Astrocyte of the spinal cord (primary cell): ENCODE data around the gene PCNP.
"Not testable (repeated sequence)": the region's sequence is repeated elsewhere in the genome, so short reads cannot be mapped to it uniquely, and the experiment has no call there.

Source experiments
- DNase-seq: peaks from one replicate; pipeline ENCODE4 v3.0.0; 2011; ENCODE audit warnings: low read depth, low spot score
- H3K4me3 ChIP-seq: 2 replicates; pipeline ENCODE4 v1.5.1; 2011; ENCODE audit warnings: low read depth, mild to moderate bottlenecking, low read length, moderate library complexity
- CTCF ChIP-seq: IDR thresholded peaks from 2 replicates; pipeline ENCODE4 v1.5.1; 2012; ENCODE audit warnings: low read depth, mild to moderate bottlenecking, low read length, inconsistent platforms
- in situ Hi-C: cut with HindIII; loops from 2 replicates; pipeline ENCODE4 v1.10.0; 2017; ENCODE audit warnings: low sequenced_read_pairs

PCNP gene

DNA sequence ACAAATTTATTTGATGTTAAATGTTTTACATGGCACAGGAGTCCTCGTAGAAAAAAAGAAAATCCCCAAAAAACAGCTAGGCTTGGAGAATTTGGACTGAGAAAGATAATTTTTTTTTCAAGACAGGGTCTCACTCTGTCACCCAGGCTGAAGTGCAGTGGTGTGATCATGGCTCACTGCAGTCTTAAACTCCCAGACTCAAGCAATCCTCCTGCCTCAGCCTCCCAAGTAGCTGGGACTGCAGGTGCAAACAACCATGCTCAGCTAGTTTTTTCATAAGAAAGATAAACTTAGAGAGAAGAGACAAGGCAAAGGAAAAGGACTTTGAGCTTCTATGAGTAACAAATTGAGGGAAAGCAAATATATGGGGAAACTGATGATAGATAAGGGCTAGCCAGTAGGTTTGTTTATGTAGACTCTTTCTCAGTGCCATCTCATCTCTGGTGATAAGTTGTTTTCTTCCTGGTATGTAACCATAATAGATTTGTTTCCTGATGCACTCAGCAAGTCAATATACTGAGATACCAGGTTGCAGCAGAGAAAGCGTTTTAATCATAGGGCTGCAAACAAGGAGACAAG is 25.4 kb upstream of the PCNP start:
- H3K4me3 ChIP-seq, result no peak overlapping the region
- no peak for DNase-seq
- in situ Hi-C loops, result no loop called here
- TF ChIP-seq CTCF, result no peak

GRCh38 chr3:101549473-101549872 is 24.5 kb upstream of the PCNP start:
- no peak for TF ChIP-seq CTCF
- DNase-seq, result no peak
- in situ Hi-C loops, result no loop called here
- H3K4me3 ChIP-seq, result no peak overlapping the region

DNA sequence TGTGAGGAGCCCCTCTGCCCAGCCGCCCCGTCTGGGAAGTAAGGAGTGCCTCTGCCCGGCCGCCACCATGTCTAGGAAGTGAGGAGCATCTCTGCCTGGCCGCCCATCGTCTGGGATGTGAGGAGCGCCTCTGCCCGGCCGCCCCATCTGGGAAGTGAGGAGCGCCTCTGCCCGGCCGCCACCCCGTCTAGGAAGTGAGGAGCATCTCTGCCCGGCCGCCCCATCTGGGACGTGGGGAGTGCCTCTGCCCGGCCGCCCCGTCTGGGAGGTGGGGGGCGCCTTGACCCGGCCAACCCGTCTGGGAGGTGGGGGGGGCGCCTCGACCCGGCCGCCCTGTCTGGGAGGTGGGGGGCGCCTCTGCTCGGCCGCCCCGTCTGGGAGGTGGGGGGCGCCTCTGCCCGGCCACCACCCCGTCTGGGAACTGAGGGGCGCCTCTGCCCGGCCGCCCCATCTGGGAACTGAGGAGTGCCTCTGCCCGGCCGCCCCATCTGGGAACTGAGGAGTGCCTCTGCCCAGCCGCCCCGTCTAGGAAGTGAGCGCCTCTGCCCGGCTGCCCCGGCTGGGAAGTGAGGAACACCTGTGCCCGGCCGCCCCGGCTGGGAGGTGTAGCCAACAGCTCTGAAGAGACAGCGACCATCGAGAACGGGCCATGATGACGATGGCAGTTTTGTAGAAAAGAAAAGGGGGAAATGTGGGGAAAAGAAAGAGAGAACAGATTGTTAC is 22.5 kb upstream of the PCNP start:
- H3K4me3 ChIP-seq, in situ Hi-C loops, DNase-seq: not testable (repeated sequence)

GRCh38 chr3:101553381-101553780 is 20.6 kb upstream of the PCNP start:
- DNase-seq, in situ Hi-C loops: not testable (repeated sequence)

DNA sequence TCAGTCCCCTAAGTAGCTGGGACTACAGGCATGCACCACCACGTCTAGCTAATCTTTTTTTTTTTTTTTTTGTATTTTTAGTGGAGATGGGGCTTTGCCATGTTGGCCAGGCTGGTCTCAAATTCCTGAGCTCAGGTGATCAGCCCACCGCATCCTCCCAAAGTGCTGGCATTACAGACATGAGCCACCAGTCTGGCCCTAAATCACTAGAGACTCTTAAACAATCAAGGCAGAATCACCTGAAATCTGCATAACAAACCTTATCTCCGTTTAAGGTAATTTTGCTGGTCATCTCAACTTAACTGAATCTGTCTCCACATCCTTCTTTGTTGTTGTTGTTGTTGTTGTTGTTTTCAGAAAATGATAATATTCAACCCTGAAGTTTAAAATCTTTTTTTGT is 17.9 kb upstream of the PCNP start:
- in situ Hi-C loops, result no loop called here
- DNase-seq, result no peak
- no peak overlapping the region for H3K4me3 ChIP-seq
- TF ChIP-seq CTCF, result no peak

More at GRCh38 chr3:101553381-101553780, 20.6 kb upstream of the PCNP start:
- H3K4me3 ChIP-seq, result not testable (repeated sequence)

GRCh38 chr3:101561630-101562328 is 12.2 kb upstream of the PCNP start, which contains the start of gene TRMT10C:
Gene TRMT10C (plus strand): TSS chr3:101561868. CDS start chr3:101564782, 2,914 bp downstream.
- peak; percentile 95 for DNase-seq
- no peak for TF ChIP-seq CTCF
- H3K4me3 ChIP-seq, result peak within 1 kb of the TSS; percentile 97
- in situ Hi-C loops, result no loop called here

GRCh38 chr3:101567528-101568317 is 6.3 kb upstream of the PCNP start:
- peak; percentile 71 for DNase-seq
- H3K4me3 ChIP-seq, result no peak overlapping the region
- no peak for TF ChIP-seq CTCF
- in situ Hi-C loops, result no loop called here
